Astrocyte of the spinal cord (primary cell): ENCODE results near the gene RPS6KC1.
A peak's percentile ranks its signal among the peaks of the same experiment; 100 is the strongest.
"Not testable (repeated sequence)": the region's sequence is repeated elsewhere in the genome, so short reads cannot be mapped to it uniquely, and the experiment has no call there.

ENCODE experiments used
- DNase-seq: peaks from one replicate; pipeline ENCODE4 v3.0.0; 2011; ENCODE audit warnings: low read depth, low spot score
- H3K4me3 ChIP-seq: 2 replicates; pipeline ENCODE4 v1.5.1; 2011; ENCODE audit warnings: low read depth, mild to moderate bottlenecking, low read length, moderate library complexity
- CTCF ChIP-seq: IDR thresholded peaks from 2 replicates; pipeline ENCODE4 v1.5.1; 2012; ENCODE audit warnings: low read depth, mild to moderate bottlenecking, low read length, inconsistent platforms
- in situ Hi-C: cut with HindIII; loops from 2 replicates; pipeline ENCODE4 v1.10.0; 2017; ENCODE audit warnings: low sequenced_read_pairs

Gene RPS6KC1

GRCh38 chr1:213295860-213296259, 244.8 kb downstream of the RPS6KC1 start:
- TF ChIP-seq CTCF = no peak
- in situ Hi-C loops = no loop called here
- H3K4me3 ChIP-seq = no peak overlapping the region
- DNase-seq = no peak

- DNase-seq = no peak
- H3K4me3 ChIP-seq = no peak overlapping the region
- no peak for TF ChIP-seq CTCF
- in situ Hi-C loops = no loop called here
These were observed 245.5 kb downstream of the RPS6KC1 start for GRCh38 chr1:213296558-213296957.

GRCh38 chr1:213297021-213297420, 246.0 kb downstream of the RPS6KC1 start:
- no peak overlapping the region for H3K4me3 ChIP-seq
- no peak for DNase-seq
- no peak for TF ChIP-seq CTCF
- in situ Hi-C loops = no loop called here

GRCh38 chr1:213300433-213300832, 249.4 kb downstream of the RPS6KC1 start:
- DNase-seq = no peak
- H3K4me3 ChIP-seq = no peak overlapping the region
- in situ Hi-C loops = no loop called here
- no peak for TF ChIP-seq CTCF

- DNase-seq, in situ Hi-C loops, H3K4me3 ChIP-seq: not testable (repeated sequence)
These were observed 250.5 kb downstream of the RPS6KC1 start for GRCh38 chr1:213301524-213301923.

GRCh38 chr1:213303286-213303685, 252.2 kb downstream of the RPS6KC1 start:
- DNase-seq = peak; percentile 7
- in situ Hi-C loops = no loop called here
- no peak overlapping the region for H3K4me3 ChIP-seq
- TF ChIP-seq CTCF = no peak

- DNase-seq = no peak
- TF ChIP-seq CTCF = no peak
- in situ Hi-C loops = no loop called here
- no peak overlapping the region for H3K4me3 ChIP-seq
These were observed 264.5 kb downstream of the RPS6KC1 start for GRCh38 chr1:213315571-213315970.

- in situ Hi-C loops, DNase-seq, H3K4me3 ChIP-seq: not testable (repeated sequence)
These were observed 267.4 kb downstream of the RPS6KC1 start for GRCh38 chr1:213318458-213318857.
